PC-3 (cell line): ENCODE measurements around the gene CLIC5.

ENCODE experiments used
- CTCF ChIP-seq: fragments of 300-600 bp; sonication (generic); conservative IDR thresholded peaks from 2 replicates; pipeline ENCODE4 v1.5.1; 2017; ENCODE audit warnings: antibody characterized with exemption, low read depth, mild to moderate bottlenecking, low read length
- EZH2 ChIP-seq: fragments of 300-600 bp; sonication (generic); IDR thresholded peaks from one replicate; pipeline ENCODE4 v1.6.1; 2017; ENCODE audit warnings: antibody characterized with exemption, mild to moderate bottlenecking, low read length; ENCODE audit not compliant: unreplicated experiment
- EZH2phosphoT487 ChIP-seq: fragments of 300-600 bp; sonication (generic); IDR thresholded peaks from 2 replicates; pipeline ENCODE4 v1.6.1; 2018; ENCODE audit warnings: mild to moderate bottlenecking, antibody characterized with exemption, low read length, borderline replicate concordance

- TF ChIP-seq CTCF, result no peak
- no peak for TF ChIP-seq EZH2
- no peak for TF ChIP-seq EZH2phosphoT487
These were observed 44.4 kb downstream of the CLIC5 start for GRCh38 chr6:45971287-45971686.
